Epithelial cell of prostate (primary cell): ENCODE data around the gene SYT12.

Experiments
- DNase-seq: peaks from one replicate; pipeline ENCODE4 v3.0.0-alpha.2; 2011; ENCODE audit warnings: low read depth, low spot score
- H3K27ac ChIP-seq: fragments of 450-650 bp; 2 replicates; pipeline ENCODE4 v1.5.1; 2017; ENCODE audit warnings: mild to moderate bottlenecking

The SYT12 gene

DNA sequence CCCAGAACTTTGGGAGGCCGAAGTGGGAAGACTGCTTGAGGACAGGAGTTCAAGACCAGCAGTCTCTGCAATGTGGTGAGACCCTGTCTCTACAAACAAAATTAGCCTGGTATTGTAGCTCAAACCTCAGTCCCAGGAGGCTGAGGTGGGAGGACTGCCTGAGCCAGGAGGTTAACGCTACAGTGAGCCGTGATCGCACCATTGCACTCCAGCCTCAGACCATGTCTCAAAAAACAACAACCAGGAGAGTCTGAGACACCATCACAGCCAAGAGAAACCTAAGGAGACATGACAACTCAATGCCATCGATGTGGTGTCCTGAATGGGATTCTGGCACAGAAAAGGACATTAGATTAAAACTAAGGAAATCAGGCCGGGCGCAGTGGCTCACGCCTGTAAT, 67.8 kb downstream of the SYT12 start:
- H3K27ac ChIP-seq = no peak overlapping the region
- DNase-seq = no peak

DNA sequence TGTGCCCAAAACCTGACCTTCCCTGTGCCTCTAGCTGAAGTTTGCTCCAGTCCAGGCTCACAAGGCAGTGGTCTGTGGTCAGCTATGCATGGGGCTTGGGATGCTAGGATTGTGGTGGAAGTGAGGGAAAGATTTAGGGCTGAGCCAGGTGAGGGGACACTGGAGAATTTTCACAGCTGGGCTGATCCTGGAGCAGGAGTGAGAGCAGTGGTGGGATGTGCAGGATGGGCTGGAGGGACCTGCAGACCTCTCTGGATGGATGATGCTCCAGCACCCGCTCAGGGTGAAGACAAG, 72.2 kb downstream of the SYT12 start:
- DNase-seq = no peak
- no peak overlapping the region for H3K27ac ChIP-seq

- no peak overlapping the region for H3K27ac ChIP-seq
- no peak for DNase-seq
Observed at GRCh38 chr11:67098799-67099429, 76.0 kb downstream of the SYT12 start.

DNA sequence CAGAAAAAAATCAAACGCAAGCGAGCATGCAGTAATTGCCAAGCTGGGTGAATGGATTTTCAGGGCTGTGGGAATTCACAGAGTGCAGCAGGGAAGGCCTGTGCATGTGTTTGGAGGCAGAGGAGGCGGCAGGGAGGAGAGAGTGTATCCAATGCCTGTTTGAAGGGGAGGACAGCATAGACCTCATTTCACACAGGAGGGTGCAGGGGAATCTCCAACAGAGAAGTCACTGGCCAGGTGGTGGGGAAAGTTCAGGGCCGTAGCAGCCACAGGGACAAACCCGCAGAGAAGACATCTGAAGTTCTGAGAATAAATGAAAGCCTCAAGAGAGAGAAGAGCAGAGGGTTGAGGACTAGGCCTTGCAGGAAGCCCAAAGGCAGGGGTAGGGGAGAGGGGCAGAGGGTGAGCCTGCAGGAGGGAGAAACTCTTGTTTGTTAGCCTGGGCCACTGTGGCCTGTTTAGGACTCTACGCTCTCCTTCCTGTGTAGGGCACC, 76.9 kb downstream of the SYT12 start:
- no peak overlapping the region for H3K27ac ChIP-seq
- DNase-seq = no peak
